HepG2 (cell line): Measurements from ENCODE around the gene HSPB6. TPM values are rescaled to one million over a fixed set of nuclear protein-coding genes. Genes with fewer than 3 reads are reported as not detected.

ENCODE experiments used
- CTCF ChIP-seq: sonication (generic); formaldehyde crosslinking; IDR thresholded peaks from 2 replicates; pipeline ENCODE4 v1.5.0; 2020; ENCODE audit warnings: mild to moderate bottlenecking, missing genetic modification reagents, moderate library complexity
- GABPA ChIP-seq, 2 experiments: IDR thresholded peaks; 2 replicates each; pipeline ENCODE4 v1.6.1; 2011 to 2016; ENCODE audit warnings: low read depth in 2 of 2, low read length in 1 of 2, missing biosample characterization in 1 of 2, missing genetic modification characterization in 1 of 2
- GABPB1 ChIP-seq: IDR thresholded peaks from 2 replicates; pipeline ENCODE4 v1.6.1; 2016; ENCODE audit warnings: mild to moderate bottlenecking, missing genetic modification reagents, moderate library complexity, missing compliant biosample characterization
- HMGXB4 ChIP-seq, 2 experiments: sonication (generic) in 1 of 2; formaldehyde crosslinking in 1 of 2; IDR thresholded peaks; 2 replicates each; pipeline versions ENCODE4 v1.4.0 to v1.6.1; 2018 to 2020; ENCODE audit warnings: missing genetic modification reagents in 2 of 2, borderline replicate concordance in 1 of 2, low read depth in 1 of 2, mild to moderate bottlenecking in 1 of 2, missing biosample characterization in 1 of 2
- HOXA3 ChIP-seq: sonication (generic); formaldehyde crosslinking; IDR thresholded peaks from 2 replicates; pipeline ENCODE4 v1.5.0; 2020; ENCODE audit warnings: missing genetic modification reagents
- JUND ChIP-seq: sonication (generic); formaldehyde crosslinking; IDR thresholded peaks from 2 replicates; pipeline ENCODE4 v1.8.0; 2022; ENCODE audit warnings: mild to moderate bottlenecking, missing genetic modification reagents
- KLF16 ChIP-seq, 2 experiments: sonication (generic) in 1 of 2; formaldehyde crosslinking in 1 of 2; IDR thresholded peaks; 2 replicates each; pipeline versions ENCODE4 v1.6.1 to v1.8.0; 2016 to 2023; ENCODE audit warnings: missing genetic modification reagents in 2 of 2, missing compliant biosample characterization in 1 of 2
- MTA1 ChIP-seq: sonication (generic); formaldehyde crosslinking; IDR thresholded peaks from 2 replicates; pipeline ENCODE4 v1.4.0; 2020; ENCODE audit warnings: missing genetic modification reagents, mild to moderate bottlenecking, borderline replicate concordance
- NR2F2 ChIP-seq: IDR thresholded peaks from 2 replicates; pipeline ENCODE4 v1.6.1; 2012; ENCODE audit warnings: low read depth, inconsistent platforms, borderline replicate concordance
- TCF12 ChIP-seq, 2 experiments: fragments of 450-650 bp in 1 of 2; sonication (generic) in 1 of 2; formaldehyde crosslinking in 1 of 2; IDR thresholded peaks; 2 replicates each; pipeline versions ENCODE4 v1.6.1 to v1.8.0; 2017 to 2022; ENCODE audit warnings: antibody characterized with exemption in 1 of 2, mild to moderate bottlenecking in 1 of 2, missing genetic modification reagents in 1 of 2, moderate library complexity in 1 of 2
- UBTF ChIP-seq: sonication (generic); formaldehyde crosslinking; IDR thresholded peaks from 2 replicates; pipeline ENCODE4 v1.4.0; 2020; ENCODE audit warnings: mild to moderate bottlenecking, missing genetic modification reagents
- ZBTB7B ChIP-seq: sonication (generic); formaldehyde crosslinking; IDR thresholded peaks from 2 replicates; pipeline ENCODE4 v1.4.0; 2020; ENCODE audit warnings: missing genetic modification reagents
- ZNF263 ChIP-seq: sonication (generic); formaldehyde crosslinking; IDR thresholded peaks from 2 replicates; pipeline ENCODE4 v1.4.0; 2020; ENCODE audit warnings: missing genetic modification reagents
- ZNF431 ChIP-seq: sonication (generic); formaldehyde crosslinking; IDR thresholded peaks from 2 replicates; pipeline ENCODE4 v1.9.0; 2022; ENCODE audit warnings: missing genetic modification reagents, low read depth, mild to moderate bottlenecking, borderline replicate concordance
- ZNF550 ChIP-seq: sonication (generic); formaldehyde crosslinking; IDR thresholded peaks from 2 replicates; pipeline ENCODE4 v1.4.0; 2020; ENCODE audit warnings: mild to moderate bottlenecking, missing genetic modification reagents, borderline replicate concordance
- ZNF562 ChIP-seq: sonication (generic); formaldehyde crosslinking; IDR thresholded peaks from 2 replicates; pipeline ENCODE4 v1.8.0; 2022; ENCODE audit warnings: missing genetic modification reagents, borderline replicate concordance
- ZNF720 ChIP-seq: sonication (generic); formaldehyde crosslinking; IDR thresholded peaks from 2 replicates; pipeline ENCODE4 v1.4.0; 2020; ENCODE audit warnings: missing genetic modification reagents
- ZNF788 ChIP-seq: sonication (generic); formaldehyde crosslinking; IDR thresholded peaks from 2 replicates; pipeline ENCODE4 v1.5.0; 2020; ENCODE audit warnings: mild to moderate bottlenecking, missing genetic modification reagents, borderline replicate concordance
- polyA plus RNA-seq, 8 experiments: library from polyadenylated mRNA; depleted of rRNA in 3 of 8; stranded (reverse) in 7 of 8; unstranded in 1 of 8; fragments of >200 nt; fragmentation: Illumina TruSeq in 4 of 8; extraction: Trizol in 4 of 8; gene quantifications; 2 replicates each; pipeline versions ENCODE4 v1.2.1 to v1.2.3, GENCODE V29; 2011 to 2016; ENCODE audit warnings: low read depth in 4 of 8, missing spikeins in 1 of 8, mixed read lengths in 1 of 8; ENCODE audit not compliant: insufficient read depth in 1 of 8
- total RNA-seq, 5 experiments: library from RNA; depleted of rRNA; stranded (reverse); fragments of >200 nt; fragmentation: Illumina TruSeq; extraction: Trizol; gene quantifications; 2 replicates each; pipeline ENCODE4 v1.2.3, GENCODE V29; 2016; ENCODE audit warnings: low read depth in 1 of 5

HSPB6 gene
- total and polyA plus RNA-seq, 2 of the 13 experiments (the other 11 are each of a cell fraction or from before 2014, with no cell fraction given) = 0.18 TPM; not detected in 1

- TF ChIP-seq ZNF788 (CRISPR knock-in tag) (no peak), MTA1 (CRISPR knock-in tag) (0 out of 2 replicates have a peak, but pooled peaks have one; percentile 35), HMGXB4 (CRISPR knock-in tag; IDR thresholded peaks at IDR 0.05; ENCODE audit: borderline replicate concordance in 1 of 2, low read depth in 1 of 2) (peak in 1 of 2 experiments; percentile 31; a peak in 1 of 4 replicates), ZNF720 (CRISPR knock-in tag) (no peak), GABPB1 (CRISPR knock-in tag) (peak; percentile 44; the same call in 1 of the 2 replicates), ZNF550 (CRISPR knock-in tag) (no peak), ZNF562 (no peak), KLF16 (CRISPR knock-in tag; IDR thresholded peaks at IDR 0.05) (no peak), TCF12 (IDR thresholded peaks at IDR 0.05) (no peak), TCF12 (CRISPR knock-in tag; IDR thresholded peaks at IDR 0.05) (no peak), CTCF (CRISPR knock-in tag) (peak; percentile 70), UBTF (peak; percentile 34; the same call in 1 of the 2 replicates), HOXA3 (peak; percentile 13; the same call in 1 of the 2 replicates), NR2F2 (peak; percentile 47; the same call in 1 of the 2 replicates), ZBTB7B (CRISPR knock-in tag) (0 out of 2 replicates have a peak, but pooled peaks have one; percentile 46), GABPA (IDR thresholded peaks at IDR 0.05; ENCODE audit: low read depth, low read length) (no peak), GABPA (CRISPR knock-in tag; IDR thresholded peaks at IDR 0.05; ENCODE audit: low read depth) (peak; percentile 32; the same call in 1 of the 2 replicates), ZNF431 (CRISPR knock-in tag) (no peak), ZNF263 (CRISPR knock-in tag) (peak; percentile 92), JUND (CRISPR knock-in tag) (peak; percentile 73)
These were observed 26.9 kb upstream of the HSPB6 start (continued) for GRCh38 chr19:35783469-35784434.
